ENCODE measurements around the gene C1QL2.

Gene C1QL2

GRCh38 chr2:119112770-119113488, 45.6 kb downstream of the C1QL2 start:
- no peak for DNase-seq (ENCODE audit: extremely low read depth, low read depth)
- TF ChIP-seq, protein P1, sequence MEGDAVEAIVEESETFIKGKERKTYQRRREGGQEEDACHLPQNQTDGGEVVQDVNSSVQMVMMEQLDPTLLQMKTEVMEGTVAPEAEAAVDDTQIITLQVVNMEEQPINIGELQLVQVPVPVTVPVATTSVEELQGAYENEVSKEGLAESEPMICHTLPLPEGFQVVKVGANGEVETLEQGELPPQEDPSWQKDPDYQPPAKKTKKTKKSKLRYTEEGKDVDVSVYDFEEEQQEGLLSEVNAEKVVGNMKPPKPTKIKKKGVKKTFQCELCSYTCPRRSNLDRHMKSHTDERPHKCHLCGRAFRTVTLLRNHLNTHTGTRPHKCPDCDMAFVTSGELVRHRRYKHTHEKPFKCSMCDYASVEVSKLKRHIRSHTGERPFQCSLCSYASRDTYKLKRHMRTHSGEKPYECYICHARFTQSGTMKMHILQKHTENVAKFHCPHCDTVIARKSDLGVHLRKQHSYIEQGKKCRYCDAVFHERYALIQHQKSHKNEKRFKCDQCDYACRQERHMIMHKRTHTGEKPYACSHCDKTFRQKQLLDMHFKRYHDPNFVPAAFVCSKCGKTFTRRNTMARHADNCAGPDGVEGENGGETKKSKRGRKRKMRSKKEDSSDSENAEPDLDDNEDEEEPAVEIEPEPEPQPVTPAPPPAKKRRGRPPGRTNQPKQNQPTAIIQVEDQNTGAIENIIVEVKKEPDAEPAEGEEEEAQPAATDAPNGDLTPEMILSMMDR (IDR thresholded peaks at IDR 0.05; ENCODE audit: low read depth, low read length) = no peak

DNA sequence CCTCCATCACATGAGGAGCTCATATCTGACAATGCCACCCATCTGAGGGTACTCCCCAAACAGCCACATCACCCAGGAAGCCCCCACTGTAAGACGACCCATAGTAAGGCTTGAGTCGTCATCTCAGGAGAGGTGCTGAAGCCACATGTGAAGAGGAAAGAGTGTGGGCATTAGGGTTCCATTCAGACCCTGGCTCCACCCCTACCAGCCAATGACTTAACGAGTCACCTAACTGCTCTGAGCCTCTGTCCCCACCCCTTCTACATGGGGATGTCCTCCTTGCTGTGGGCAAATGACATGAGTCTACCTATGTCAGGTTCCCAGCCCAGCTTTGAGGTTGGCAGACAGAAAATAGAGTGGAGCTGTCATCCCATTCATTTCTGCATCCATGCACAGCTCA, 46.3 kb downstream of the C1QL2 start:
- TF ChIP-seq, protein P1 (IDR thresholded peaks at IDR 0.05; ENCODE audit: low read depth, low read length) = no peak
- no peak for DNase-seq (ENCODE audit: extremely low read depth, low read depth)

DNA sequence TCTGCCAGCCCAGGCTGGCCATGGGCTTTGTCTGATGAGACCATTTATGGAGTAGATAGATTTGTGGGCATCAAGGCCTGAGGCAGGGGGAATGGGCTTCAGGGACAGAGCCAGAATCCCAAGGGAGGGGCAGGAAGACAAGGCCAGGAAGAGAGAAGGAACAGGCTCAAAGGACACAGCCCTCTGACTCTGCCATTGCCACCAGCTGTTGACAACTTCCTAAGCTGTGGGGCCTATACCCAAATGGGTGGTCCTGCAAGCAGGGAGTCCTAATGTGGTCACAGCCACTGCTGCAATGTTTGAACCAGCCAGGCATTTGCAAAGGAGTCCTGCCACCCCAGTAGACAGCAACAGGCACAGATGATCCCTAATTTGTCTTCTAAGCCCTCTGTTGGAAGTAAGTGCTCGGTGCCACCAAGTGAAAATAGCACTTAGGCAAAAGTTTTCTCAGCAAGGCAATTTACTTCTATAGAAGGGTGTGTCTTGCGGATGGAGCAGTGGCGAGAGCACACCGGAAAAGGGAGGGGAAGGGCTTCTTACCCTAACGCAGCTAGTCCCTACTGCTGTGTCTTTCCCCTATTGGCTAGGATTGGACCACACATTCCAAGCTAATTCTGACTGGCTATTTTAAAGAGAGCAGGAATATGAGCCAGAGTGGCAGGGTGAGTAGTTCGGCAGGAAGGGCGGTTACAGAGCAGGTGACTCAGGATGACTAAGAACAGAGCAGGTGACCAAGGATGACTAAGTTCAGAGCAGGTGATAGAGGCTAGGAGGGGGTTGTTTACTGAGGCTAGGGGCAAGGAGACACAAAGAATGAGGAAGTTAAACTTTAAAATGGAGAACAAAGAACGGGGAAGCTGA, 47.2 kb downstream of the C1QL2 start:
- TF ChIP-seq, protein P1 (IDR thresholded peaks at IDR 0.05; ENCODE audit: low read depth, low read length) = no peak
- no peak for DNase-seq (ENCODE audit: extremely low read depth, low read depth)

GRCh38 chr2:119109866-119110265, 48.7 kb downstream of the C1QL2 start:
- TF ChIP-seq, protein P1 (IDR thresholded peaks at IDR 0.05; ENCODE audit: low read depth, low read length) = no peak
- no peak for DNase-seq (ENCODE audit: extremely low read depth, low read depth)

GRCh38 chr2:119108186-119108585, 50.4 kb downstream of the C1QL2 start:
- TF ChIP-seq, protein P1 (IDR thresholded peaks at IDR 0.05; ENCODE audit: low read depth, low read length) = no peak
- DNase-seq (ENCODE audit: extremely low read depth, low read depth) = no peak

GRCh38 chr2:119106301-119106897, 52.2 kb downstream of the C1QL2 start:
- TF ChIP-seq, protein P1 (IDR thresholded peaks at IDR 0.05; ENCODE audit: low read depth, low read length) = no peak
- DNase-seq (ENCODE audit: extremely low read depth, low read depth) = no peak

All from AG09319 (cell line).